Nephron progenitor cell (in vitro differentiated cells): ENCODE results near the gene SLC9A7.

Source experiments
- DNase-seq: peaks from one replicate; pipeline ENCODE4 v3.0.0; 2021
- H3K27ac Mint-ChIP-seq: 2 replicates; pipeline ENCODE4 v1.8.0; 2021; ENCODE audit warnings: mild to moderate bottlenecking, moderate library complexity, mixed read lengths
- H3K27me3 Mint-ChIP-seq: 2 replicates; pipeline ENCODE4 v1.8.0; 2021; ENCODE audit warnings: mild to moderate bottlenecking, low read depth, mixed read lengths; ENCODE audit not compliant: poor library complexity
- H3K36me3 Mint-ChIP-seq: 2 replicates; pipeline ENCODE4 v1.8.0; 2021; ENCODE audit warnings: low read depth, mixed read lengths
- H3K4me1 Mint-ChIP-seq: 2 replicates; pipeline ENCODE4 v1.8.0; 2021; ENCODE audit warnings: mixed read lengths
- H3K4me3 Mint-ChIP-seq: 2 replicates; pipeline ENCODE4 v1.8.0; 2021; ENCODE audit warnings: mild to moderate bottlenecking, moderate library complexity, mixed read lengths
- H3K9me3 Mint-ChIP-seq: 2 replicates; pipeline ENCODE4 v1.8.0; 2021; ENCODE audit warnings: mild to moderate bottlenecking, moderate library complexity, mixed read lengths
- TF ChIP-seq, protein P1 (sequence below): fragments of 200-600 bp; sonication (generic); IDR thresholded peaks from 2 replicates; pipeline ENCODE4 v1.5.0; 2021; ENCODE audit warnings: antibody characterized with exemption

SLC9A7 gene

DNA sequence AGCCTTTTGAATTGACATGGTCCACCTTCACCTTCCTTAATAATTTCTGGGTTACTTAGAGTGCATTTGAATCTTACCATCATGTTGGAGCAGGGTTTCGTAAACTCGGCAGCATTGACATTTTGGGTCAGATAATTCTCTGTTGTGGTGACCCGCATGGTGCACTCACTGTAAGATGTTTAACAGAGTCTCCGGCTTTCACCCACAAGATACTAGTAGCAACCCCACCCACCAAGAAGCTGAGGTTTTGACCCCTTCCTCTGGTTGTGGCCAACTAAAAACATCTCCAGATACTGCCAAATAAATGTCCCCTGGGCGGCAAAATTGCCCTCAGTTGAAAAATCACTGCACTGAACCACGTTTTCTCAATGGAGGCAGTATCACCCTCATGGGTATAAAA, 122.7 kb downstream of the SLC9A7 start:
- H3K4me1 Mint-ChIP-seq = no peaks in the 10 kb centered on the region
- peaks cover 41% of the 10 kb centered on the region for H3K9me3 Mint-ChIP-seq
- H3K36me3 Mint-ChIP-seq = no peaks in the 10 kb centered on the region

DNA sequence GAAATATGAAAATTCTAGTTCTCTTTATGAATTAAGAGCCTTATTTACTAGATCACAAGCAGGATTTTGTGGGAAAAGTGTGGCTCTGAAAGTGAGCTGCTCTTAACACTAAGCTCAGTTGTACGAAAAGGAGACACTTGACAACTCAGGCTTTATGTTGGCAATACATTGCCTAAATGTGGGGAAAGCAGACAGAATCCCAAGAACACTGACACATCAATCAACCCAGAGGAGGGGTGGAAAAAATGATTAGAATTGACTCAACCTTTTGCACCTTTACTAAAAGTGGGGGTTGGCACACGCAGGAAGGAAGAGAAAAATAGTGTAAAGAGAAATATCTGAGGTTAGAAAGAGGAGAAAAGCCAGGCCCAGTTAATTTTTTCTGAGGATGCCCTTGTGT, 123.7 kb downstream of the SLC9A7 start:
- no peaks in the 10 kb centered on the region for H3K27me3 Mint-ChIP-seq
- no peaks in the 10 kb centered on the region for H3K36me3 Mint-ChIP-seq
- H3K9me3 Mint-ChIP-seq = peaks cover 48% of the 10 kb centered on the region
- no peak overlapping the region for H3K4me3 Mint-ChIP-seq
- no peak for DNase-seq
- TF ChIP-seq, protein P1, sequence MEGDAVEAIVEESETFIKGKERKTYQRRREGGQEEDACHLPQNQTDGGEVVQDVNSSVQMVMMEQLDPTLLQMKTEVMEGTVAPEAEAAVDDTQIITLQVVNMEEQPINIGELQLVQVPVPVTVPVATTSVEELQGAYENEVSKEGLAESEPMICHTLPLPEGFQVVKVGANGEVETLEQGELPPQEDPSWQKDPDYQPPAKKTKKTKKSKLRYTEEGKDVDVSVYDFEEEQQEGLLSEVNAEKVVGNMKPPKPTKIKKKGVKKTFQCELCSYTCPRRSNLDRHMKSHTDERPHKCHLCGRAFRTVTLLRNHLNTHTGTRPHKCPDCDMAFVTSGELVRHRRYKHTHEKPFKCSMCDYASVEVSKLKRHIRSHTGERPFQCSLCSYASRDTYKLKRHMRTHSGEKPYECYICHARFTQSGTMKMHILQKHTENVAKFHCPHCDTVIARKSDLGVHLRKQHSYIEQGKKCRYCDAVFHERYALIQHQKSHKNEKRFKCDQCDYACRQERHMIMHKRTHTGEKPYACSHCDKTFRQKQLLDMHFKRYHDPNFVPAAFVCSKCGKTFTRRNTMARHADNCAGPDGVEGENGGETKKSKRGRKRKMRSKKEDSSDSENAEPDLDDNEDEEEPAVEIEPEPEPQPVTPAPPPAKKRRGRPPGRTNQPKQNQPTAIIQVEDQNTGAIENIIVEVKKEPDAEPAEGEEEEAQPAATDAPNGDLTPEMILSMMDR = no peak
- H3K27ac Mint-ChIP-seq = no peak overlapping the region
- H3K4me1 Mint-ChIP-seq = peaks cover 5% of the 10 kb centered on the region

More for the DNA sequence above, 122.7 kb downstream of the SLC9A7 start:
- no peaks in the 10 kb centered on the region for H3K27me3 Mint-ChIP-seq
- no peak for DNase-seq
- H3K27ac Mint-ChIP-seq = no peak overlapping the region
- TF ChIP-seq, protein P1 = no peak
- no peak overlapping the region for H3K4me3 Mint-ChIP-seq

DNA sequence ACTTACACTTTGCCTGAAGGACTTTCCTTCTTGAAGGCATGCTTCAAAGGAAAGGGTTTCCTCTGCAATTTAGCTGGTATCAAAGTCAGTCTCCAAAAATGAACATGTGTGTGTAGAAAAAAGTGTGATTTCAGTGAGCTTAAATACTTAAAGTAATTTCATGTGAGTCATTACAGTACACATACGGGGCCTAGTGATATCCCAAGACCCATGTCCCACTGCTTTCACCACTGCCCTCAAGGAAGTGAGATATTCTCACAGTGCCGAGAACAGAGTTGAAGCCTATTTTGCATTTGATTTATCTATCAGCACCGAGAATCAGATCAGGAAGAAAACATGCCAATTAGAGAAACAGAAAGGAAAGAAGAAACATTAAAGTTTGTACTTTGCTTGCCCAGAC, 124.3 kb downstream of the SLC9A7 start:
- Mint-ChIP-seq H3K36me3 (no peaks in the 10 kb centered on the region), H3K27me3 (no peaks in the 10 kb centered on the region), H3K27ac (no peak overlapping the region), H3K9me3 (peaks cover 45% of the 10 kb centered on the region), H3K4me3 (no peak overlapping the region), H3K4me1 (peaks cover 10% of the 10 kb centered on the region)
- TF ChIP-seq, protein P1 = no peak
- DNase-seq = no peak

DNA sequence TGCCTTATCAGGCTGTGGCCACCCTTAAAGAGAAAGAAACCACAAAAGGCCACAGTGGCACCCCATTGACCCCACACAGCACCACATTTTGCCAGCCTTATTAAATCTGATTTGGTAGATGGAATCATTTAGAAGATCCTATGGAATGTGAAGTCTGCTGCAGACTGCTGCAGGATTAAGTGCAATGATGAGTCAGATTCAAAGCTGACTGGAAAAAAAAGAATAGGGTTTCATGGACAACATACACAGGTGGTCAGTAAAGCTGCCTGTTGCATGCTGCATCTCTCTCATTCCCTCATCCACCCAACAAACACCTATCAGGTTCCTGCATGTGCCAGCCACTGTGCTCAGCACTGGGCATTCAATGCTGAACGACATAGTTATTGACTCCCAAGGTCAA, 128.8 kb downstream of the SLC9A7 start:
- H3K36me3 Mint-ChIP-seq = peaks cover 4% of the 10 kb centered on the region

DNA sequence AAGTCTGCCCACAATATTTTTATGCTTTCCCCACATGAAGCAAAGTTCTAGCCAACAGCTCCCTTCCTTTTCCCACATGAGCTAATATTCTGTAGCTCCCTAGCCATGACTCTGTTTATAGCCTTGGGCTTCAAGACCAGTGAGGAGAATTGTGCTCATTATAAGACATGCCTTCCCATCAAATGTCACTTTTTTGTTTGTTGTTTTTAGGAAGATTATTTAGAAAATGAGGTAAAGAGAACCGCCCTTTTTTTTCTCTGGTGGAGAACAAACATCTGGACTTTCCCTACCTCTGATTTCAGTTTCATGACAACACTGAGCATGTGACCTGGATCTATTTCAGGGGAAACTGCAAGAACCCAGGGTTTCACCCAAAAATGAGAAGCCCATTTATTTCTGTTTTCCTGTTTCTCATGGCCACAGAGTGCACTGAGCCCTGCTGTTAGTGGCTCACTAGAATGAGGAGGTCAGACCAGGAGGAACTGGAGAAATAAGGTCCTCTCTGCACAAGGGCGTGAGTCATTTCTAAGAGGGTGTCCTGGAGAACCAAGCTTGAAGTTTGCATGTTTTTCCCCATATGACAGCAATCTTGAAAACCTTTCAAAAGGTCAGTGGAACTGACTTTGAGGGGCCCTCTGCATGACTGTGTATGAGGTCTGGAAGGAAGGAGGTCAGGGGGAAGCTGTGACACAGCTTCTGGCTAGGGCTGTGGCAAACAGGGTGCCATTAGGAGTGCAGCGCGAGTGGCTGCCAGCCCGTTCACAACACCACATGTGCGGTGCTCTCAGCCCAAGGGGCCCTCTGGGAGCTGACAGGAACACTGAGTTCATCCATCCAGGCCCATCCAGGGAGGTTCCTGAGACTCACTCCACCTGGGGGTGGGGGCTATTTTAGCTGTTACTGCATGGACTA, 130.2 kb downstream of the SLC9A7 start:
- Mint-ChIP-seq H3K27me3 (no peaks in the 10 kb centered on the region), H3K4me3 (peak overlapping the region; percentile 68), H3K4me1 (peaks cover 41% of the 10 kb centered on the region), H3K9me3 (peaks cover 44% of the 10 kb centered on the region), H3K27ac (peak overlapping the region; percentile 92), H3K36me3 (peaks cover 4% of the 10 kb centered on the region)
- no peak for DNase-seq
- TF ChIP-seq, protein P1 = no peak

More for the DNA sequence above, 128.8 kb downstream of the SLC9A7 start:
- H3K9me3 Mint-ChIP-seq = peaks cover 49% of the 10 kb centered on the region
- TF ChIP-seq, protein P1 = no peak
- peaks cover 41% of the 10 kb centered on the region for H3K4me1 Mint-ChIP-seq
- no peak overlapping the region for H3K4me3 Mint-ChIP-seq
- DNase-seq = no peak
- no peak overlapping the region for H3K27ac Mint-ChIP-seq
- no peaks in the 10 kb centered on the region for H3K27me3 Mint-ChIP-seq
